ENCODE data around the gene DIS3L2. TPM values are rescaled to one million over a fixed set of nuclear protein-coding genes. Genes with fewer than 3 reads are reported as not detected.
"Not testable (repeated sequence)": the region's sequence is repeated elsewhere in the genome, so short reads cannot be mapped to it uniquely, and the experiment has no call there.

Gene DIS3L2
- total RNA-seq, 2 experiments from 2014 or later, result 39.8 to 39.9 TPM

GRCh38 chr2:232085826-232086425 lies 124.4 kb downstream of the DIS3L2 start:
- H3K27me3 Mint-ChIP-seq, result no peaks in the 10 kb centered on the region
- H3K4me1 Mint-ChIP-seq, result peaks cover 1% of the 10 kb centered on the region
- no peak for ATAC-seq (ENCODE audit: low read depth)
- H3K4me3 Mint-ChIP-seq, result no peak overlapping the region
- no peak overlapping the region for H3K27ac Mint-ChIP-seq
- DNase-seq, result no peak
- peaks cover 18% of the 10 kb centered on the region for H3K36me3 Mint-ChIP-seq
- H3K9me3 Mint-ChIP-seq, result peaks cover 2% of the 10 kb centered on the region
- POLR2A ChIA-PET, result no interaction called here

GRCh38 chr2:232088771-232089170 lies 127.3 kb downstream of the DIS3L2 start:
- Mint-ChIP-seq H3K27me3 (no peaks in the 10 kb centered on the region), H3K27ac (no peak overlapping the region), H3K36me3 (peaks cover 20% of the 10 kb centered on the region), H3K9me3 (peaks cover 3% of the 10 kb centered on the region), H3K4me1 (peaks cover 1% of the 10 kb centered on the region), H3K4me3 (no peak overlapping the region)
- no peak for DNase-seq
- ATAC-seq (ENCODE audit: low read depth), result no peak
- POLR2A ChIA-PET, result interaction anchor here (0.7 kb wide), 1 partner anchor 1950 kb away, joined by 3 read pairs; no protein-coding TSS in a partner anchor

DNA sequence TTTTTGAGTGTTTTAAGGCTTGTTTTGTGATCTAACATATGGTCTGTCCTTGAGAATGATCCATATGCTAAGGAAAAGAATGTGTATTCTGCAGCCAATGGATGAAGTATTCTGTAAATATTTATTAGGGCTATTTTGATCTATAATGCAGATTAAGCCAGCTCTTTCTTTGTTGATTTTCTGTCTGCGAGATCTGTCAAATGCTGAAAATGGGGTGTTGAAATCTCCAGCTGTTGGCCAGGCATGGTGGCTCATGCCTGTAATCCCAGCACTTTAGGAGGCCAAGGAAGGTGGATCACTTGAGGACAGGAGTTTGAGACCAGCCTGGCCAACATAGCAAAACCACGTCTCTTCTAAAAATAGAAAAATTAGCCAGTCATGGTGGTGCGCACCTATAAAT lies 132.7 kb downstream of the DIS3L2 start:
- peaks cover 47% of the 10 kb centered on the region for H3K36me3 Mint-ChIP-seq
- no peak for ATAC-seq (ENCODE audit: low read depth)
- no peak overlapping the region for H3K27ac Mint-ChIP-seq
- no peak overlapping the region for H3K4me3 Mint-ChIP-seq
- no peak for DNase-seq
- H3K4me1 Mint-ChIP-seq, result peaks cover 5% of the 10 kb centered on the region
- POLR2A ChIA-PET, result no interaction called here
- peaks cover 19% of the 10 kb centered on the region for H3K9me3 Mint-ChIP-seq
- H3K27me3 Mint-ChIP-seq, result no peaks in the 10 kb centered on the region

GRCh38 chr2:232094883-232095282 lies 133.4 kb downstream of the DIS3L2 start:
- Mint-ChIP-seq H3K27ac (no peak overlapping the region), H3K4me1 (peaks cover 5% of the 10 kb centered on the region), H3K4me3 (no peak overlapping the region), H3K36me3 (peaks cover 44% of the 10 kb centered on the region), H3K27me3 (no peaks in the 10 kb centered on the region), H3K9me3 (peaks cover 19% of the 10 kb centered on the region)
- POLR2A ChIA-PET, result no interaction called here
- DNase-seq (no peak), ATAC-seq (ENCODE audit: low read depth) (no peak)

GRCh38 chr2:232097260-232097659 lies 135.7 kb downstream of the DIS3L2 start:
- DNase-seq, result no peak

DNA sequence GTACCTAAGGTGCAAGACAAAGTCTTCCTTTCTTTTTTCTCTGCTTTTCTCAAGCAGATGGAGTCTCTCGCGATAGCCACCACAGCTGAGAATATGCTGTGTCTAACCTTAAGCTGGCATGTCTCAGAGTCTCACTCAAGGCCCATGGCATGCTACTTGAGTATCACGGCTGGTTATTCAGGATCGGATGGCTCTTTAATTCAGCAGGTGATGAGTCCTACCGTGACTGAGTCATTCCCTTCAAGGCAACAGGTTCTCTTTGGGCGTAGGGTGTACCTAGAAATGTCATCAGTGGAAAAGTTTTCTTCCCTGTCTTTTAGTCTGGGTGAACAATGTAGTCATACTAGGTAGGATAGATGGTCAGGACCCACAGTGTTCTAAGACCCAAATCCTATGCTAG lies 136.2 kb downstream of the DIS3L2 start:
- Mint-ChIP-seq H3K27me3 (no peaks in the 10 kb centered on the region), H3K36me3 (peaks cover 38% of the 10 kb centered on the region), H3K4me3 (no peak overlapping the region), H3K4me1 (peaks cover 5% of the 10 kb centered on the region), H3K9me3 (peaks cover 17% of the 10 kb centered on the region), H3K27ac (no peak overlapping the region)
- POLR2A ChIA-PET, result no interaction called here
- ATAC-seq (ENCODE audit: low read depth), result no peak
- no peak for DNase-seq

More at GRCh38 chr2:232097260-232097659, 135.7 kb downstream of the DIS3L2 start:
- H3K9me3 Mint-ChIP-seq, result peaks cover 17% of the 10 kb centered on the region
- no peak overlapping the region for H3K4me3 Mint-ChIP-seq
- H3K27me3 Mint-ChIP-seq, result no peaks in the 10 kb centered on the region
- no peak for ATAC-seq (ENCODE audit: low read depth)
- H3K4me1 Mint-ChIP-seq, result peaks cover 5% of the 10 kb centered on the region
- POLR2A ChIA-PET, result no interaction called here
- no peak overlapping the region for H3K27ac Mint-ChIP-seq
- H3K36me3 Mint-ChIP-seq, result peaks cover 40% of the 10 kb centered on the region

- POLR2A ChIA-PET, result no interaction called here
- H3K36me3 Mint-ChIP-seq, result peaks cover 19% of the 10 kb centered on the region
- peaks cover under 1% of the 10 kb centered on the region for H3K4me1 Mint-ChIP-seq
- H3K27me3 Mint-ChIP-seq, result no peaks in the 10 kb centered on the region
- H3K9me3 Mint-ChIP-seq, result no peaks in the 10 kb centered on the region
- DNase-seq (no peak), ATAC-seq (ENCODE audit: low read depth) (no peak)
- H3K27ac Mint-ChIP-seq, result no peak overlapping the region
- no peak overlapping the region for H3K4me3 Mint-ChIP-seq
These were observed 140.9 kb downstream of the DIS3L2 start for GRCh38 chr2:232102380-232102779.

DNA sequence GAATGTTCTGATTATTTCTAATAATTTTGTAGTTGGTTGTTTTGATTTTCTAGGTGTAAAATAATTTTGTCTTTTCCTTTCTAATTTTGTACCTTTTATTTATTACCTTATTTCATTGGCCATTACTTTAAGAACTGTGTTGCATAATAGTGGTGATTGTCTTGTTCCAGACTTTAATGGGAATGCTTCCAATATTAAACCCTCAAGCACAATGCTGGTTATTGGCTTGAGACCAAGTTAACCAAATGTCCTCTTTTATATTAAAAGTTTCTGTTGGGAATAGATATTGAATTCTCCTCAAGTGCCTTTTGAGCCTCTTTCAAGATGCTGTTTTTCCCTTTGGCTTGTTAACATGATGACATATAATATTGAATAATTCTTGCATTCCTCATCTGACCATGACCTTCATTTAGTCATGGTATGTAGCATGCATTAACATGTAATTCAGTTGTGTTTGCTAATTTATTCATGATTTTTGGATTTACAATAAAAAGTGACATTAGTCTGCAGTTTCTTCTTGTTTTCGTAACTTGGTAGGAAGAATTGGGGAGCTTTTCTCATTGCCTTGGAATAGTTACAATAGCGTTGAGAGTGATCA lies 141.7 kb downstream of the DIS3L2 start:
- Mint-ChIP-seq H3K4me3 (no peak overlapping the region), H3K4me1 (no peaks in the 10 kb centered on the region), H3K27me3 (no peaks in the 10 kb centered on the region), H3K36me3 (peaks cover 12% of the 10 kb centered on the region), H3K27ac (no peak overlapping the region), H3K9me3 (no peaks in the 10 kb centered on the region)
- POLR2A ChIA-PET, result no interaction called here
- DNase-seq, result no peak
- ATAC-seq (ENCODE audit: low read depth), result no peak

DNA sequence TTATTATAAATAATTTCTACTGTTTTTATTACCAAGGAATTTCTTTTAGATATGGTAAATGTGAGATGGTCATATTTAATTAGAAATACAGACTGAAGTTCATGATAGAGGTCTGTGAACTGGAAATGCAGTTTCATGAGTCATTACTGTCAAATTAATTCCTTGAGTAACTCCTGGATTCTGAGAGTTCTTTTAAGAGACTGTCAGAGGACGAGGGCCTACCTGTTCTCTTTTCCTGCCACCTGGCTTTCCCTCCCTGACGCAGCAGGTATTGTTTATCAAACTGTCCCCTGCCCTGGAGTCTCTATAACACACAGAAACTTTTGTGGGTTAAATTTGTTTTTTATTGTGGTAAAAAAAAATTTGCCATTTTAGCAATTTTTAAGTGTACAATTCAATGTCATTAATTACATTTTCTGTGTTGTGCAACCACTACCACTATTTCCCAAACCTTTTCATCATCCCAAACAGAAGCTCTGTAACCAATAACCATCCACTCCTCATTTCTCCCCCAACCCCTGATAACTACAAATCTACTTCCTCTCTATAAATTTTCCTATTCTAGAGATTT lies 142.6 kb downstream of the DIS3L2 start:
- peaks cover 10% of the 10 kb centered on the region for H3K36me3 Mint-ChIP-seq
- DNase-seq (no peak), ATAC-seq (ENCODE audit: low read depth) (no peak)
- no peaks in the 10 kb centered on the region for H3K9me3 Mint-ChIP-seq
- H3K4me1 Mint-ChIP-seq, result no peaks in the 10 kb centered on the region
- H3K4me3 Mint-ChIP-seq, result no peak overlapping the region
- H3K27me3 Mint-ChIP-seq, result no peaks in the 10 kb centered on the region
- H3K27ac Mint-ChIP-seq, result no peak overlapping the region
- POLR2A ChIA-PET, result no interaction called here

DNA sequence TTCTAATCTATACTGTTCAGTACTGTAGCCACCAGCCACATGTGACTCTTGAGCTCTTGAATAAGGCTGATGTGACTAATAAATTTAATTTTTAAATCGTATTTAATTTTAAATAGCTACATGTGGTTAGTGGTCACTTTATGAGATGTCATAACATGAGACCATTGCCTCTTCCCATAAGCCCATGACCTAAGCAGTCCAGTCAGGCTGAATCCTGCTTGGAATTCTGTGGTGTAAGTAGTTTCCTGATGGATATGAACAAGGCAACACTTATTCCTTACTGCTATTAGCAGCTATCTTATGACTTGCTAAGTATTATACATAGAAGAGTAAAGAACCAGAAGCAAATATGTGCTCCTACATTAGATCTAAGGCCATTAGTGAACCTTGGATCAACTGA lies 150.0 kb downstream of the DIS3L2 start:
- POLR2A ChIA-PET, result no interaction called here
- ATAC-seq (ENCODE audit: low read depth), result no peak

GRCh38 chr2:232113821-232114220 lies 152.3 kb downstream of the DIS3L2 start:
- POLR2A ChIA-PET, result no interaction called here
- no peak overlapping the region for H3K27ac Mint-ChIP-seq
- H3K4me1 Mint-ChIP-seq, result peaks cover 16% of the 10 kb centered on the region
- ATAC-seq (ENCODE audit: low read depth) (no peak), DNase-seq (no peak)
- H3K36me3 Mint-ChIP-seq, result peaks cover 16% of the 10 kb centered on the region
- H3K9me3 Mint-ChIP-seq, result peaks cover 8% of the 10 kb centered on the region
- H3K27me3 Mint-ChIP-seq, result no peaks in the 10 kb centered on the region
- H3K4me3 Mint-ChIP-seq, result no peak overlapping the region

More for the DNA sequence above, 150.0 kb downstream of the DIS3L2 start:
- H3K27me3 Mint-ChIP-seq, result no peaks in the 10 kb centered on the region
- peaks cover 16% of the 10 kb centered on the region for H3K4me1 Mint-ChIP-seq
- peaks cover 18% of the 10 kb centered on the region for H3K36me3 Mint-ChIP-seq
- no peak overlapping the region for H3K27ac Mint-ChIP-seq
- H3K9me3 Mint-ChIP-seq, result peaks cover 8% of the 10 kb centered on the region
- no peak for DNase-seq
- no peak overlapping the region for H3K4me3 Mint-ChIP-seq

DNA sequence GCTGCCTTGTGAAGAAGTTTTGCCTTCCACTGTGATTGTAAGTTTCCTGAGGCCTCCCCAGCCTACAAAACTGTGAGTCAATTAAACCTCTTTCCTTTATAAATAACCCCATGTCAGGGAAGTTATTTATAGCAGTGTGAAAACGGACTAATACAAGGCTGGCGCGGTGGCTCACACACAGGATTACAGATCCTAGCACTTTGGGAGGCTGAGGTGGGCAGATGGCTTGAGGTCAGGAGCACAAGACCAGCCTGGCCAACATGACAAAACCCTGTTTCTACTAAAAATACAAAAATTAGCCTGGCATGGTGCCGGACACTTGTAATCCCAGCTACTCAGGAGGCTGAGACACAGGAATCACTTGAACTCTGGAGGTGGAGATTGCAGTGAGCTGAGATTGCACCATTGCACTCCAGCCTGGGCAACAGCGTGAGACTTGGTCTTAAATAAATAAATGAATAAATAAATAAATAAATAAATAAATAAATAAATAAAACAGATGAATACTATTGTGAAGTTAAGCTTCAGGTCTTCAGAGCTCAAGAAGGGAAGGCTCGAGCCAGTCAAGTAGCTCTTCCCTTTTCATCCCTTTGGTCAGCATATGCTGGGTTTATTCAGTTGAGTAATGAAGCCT lies 154.3 kb downstream of the DIS3L2 start:
- Mint-ChIP-seq H3K36me3 (peaks cover 18% of the 10 kb centered on the region), H3K4me1 (peaks cover 16% of the 10 kb centered on the region)
- H3K27me3 Mint-ChIP-seq; POLR2A ChIA-PET; DNase-seq; H3K9me3 Mint-ChIP-seq; H3K27ac Mint-ChIP-seq; H3K4me3 Mint-ChIP-seq; ATAC-seq (ENCODE audit: low read depth): not testable (repeated sequence)

GRCh38 chr2:232116852-232117251 lies 155.3 kb downstream of the DIS3L2 start:
- Mint-ChIP-seq H3K4me3 (no peak overlapping the region), H3K9me3 (peaks cover 7% of the 10 kb centered on the region), H3K36me3 (peaks cover 16% of the 10 kb centered on the region), H3K27ac (no peak overlapping the region), H3K27me3 (no peaks in the 10 kb centered on the region), H3K4me1 (peaks cover 20% of the 10 kb centered on the region)
- POLR2A ChIA-PET, result no interaction called here
- ATAC-seq (ENCODE audit: low read depth), result no peak
- DNase-seq, result no peak

- POLR2A ChIA-PET, result no interaction called here
- Mint-ChIP-seq H3K4me1 (peaks cover 20% of the 10 kb centered on the region), H3K27ac (no peak overlapping the region), H3K36me3 (peaks cover 12% of the 10 kb centered on the region), H3K4me3 (no peak overlapping the region), H3K9me3 (peaks cover 4% of the 10 kb centered on the region), H3K27me3 (no peaks in the 10 kb centered on the region)
- no peak for ATAC-seq (ENCODE audit: low read depth)
- DNase-seq, result no peak
These were observed 155.9 kb downstream of the DIS3L2 start for GRCh38 chr2:232117413-232117812.

All from activated naive CD8-positive, alpha-beta T cell treated with anti-CD3 and anti-CD28 coated beads, Interleukin-2, amount 10 ng/mL, durations not matched to agents 7 days and 5 days (primary cell).